Activated naive CD4-positive, alpha-beta T cell treated with anti-CD3 and anti-CD28 coated beads for 36 hours (primary cell): Measurements from ENCODE around the gene TEX10. TPM values are rescaled to one million over a fixed set of nuclear protein-coding genes. Genes with fewer than 3 reads are reported as not detected.

Experiments used
- CTCF ChIA-PET: fragments of 350-600 bp; sonication (Branson Sonifier 250); formaldehyde crosslinking; loops from one replicate; lab custom pipeline; 2021; ENCODE audit warnings: antibody characterized with exemption; lab: Charles Lee
- DNase-seq: peaks from one replicate; pipeline ENCODE4 v3.0.0-alpha.2; 2020
- H3K27ac Mint-ChIP-seq: one replicate; pipeline ENCODE4 v1.8.0; 2021; ENCODE audit warnings: mild to moderate bottlenecking, mixed read lengths
- H3K27me3 Mint-ChIP-seq: one replicate; pipeline ENCODE4 v1.8.0; 2021; ENCODE audit warnings: low read depth, mixed read lengths
- H3K36me3 Mint-ChIP-seq: one replicate; pipeline ENCODE4 v1.8.0; 2021; ENCODE audit warnings: low read depth, mixed read lengths
- H3K4me1 Mint-ChIP-seq: one replicate; pipeline ENCODE4 v1.8.0; 2021; ENCODE audit warnings: low read depth, mixed read lengths
- H3K4me3 Mint-ChIP-seq: one replicate; pipeline ENCODE4 v1.8.0; 2021; ENCODE audit warnings: mild to moderate bottlenecking, moderate library complexity, mixed read lengths
- H3K9me3 Mint-ChIP-seq: one replicate; pipeline ENCODE4 v1.8.0; 2021; ENCODE audit warnings: mixed read lengths
- intact Hi-C: fragments of 100-400 bp; cut with micrococcal nuclease; formaldehyde crosslinking; loops from one replicate; pipeline ENCODE4 v1.15.1; 2023
- total RNA-seq, 2 experiments: library from RNA; stranded (reverse); gene quantifications; one replicate each; pipeline ENCODE4 v1.2.3, GENCODE V29; 2021

TEX10 gene
- total RNA-seq, 2 experiments from 2014 or later: 17.3 to 17.9 TPM

DNA sequence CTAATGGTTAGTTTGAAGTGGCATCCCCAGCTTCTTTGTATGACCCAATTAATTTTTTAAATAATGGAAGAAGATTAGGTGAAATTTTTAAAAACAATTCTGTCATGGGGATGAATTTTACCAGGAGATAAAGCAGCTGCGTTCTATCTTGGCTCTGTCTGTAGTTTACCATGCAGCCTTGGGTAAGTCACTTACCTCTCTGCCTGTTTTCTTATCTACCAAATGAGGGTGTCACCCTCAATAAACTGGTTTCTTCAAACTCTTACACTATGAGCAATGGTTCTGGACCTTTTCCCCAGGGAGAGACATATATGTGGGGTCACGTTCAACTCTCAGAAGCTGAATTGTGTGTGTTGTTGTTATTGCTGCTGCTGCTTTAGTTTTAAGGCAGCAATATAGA is 71.7 kb downstream of the TEX10 start:
- Mint-ChIP-seq H3K36me3 (peaks cover 50% of the 10 kb centered on the region), H3K4me1 (no peaks in the 10 kb centered on the region)
- CTCF ChIA-PET: interaction anchor here (0.9 kb wide), 1 partner anchor 8 kb away, joined by 3 read pairs; no protein-coding TSS in a partner anchor

DNA sequence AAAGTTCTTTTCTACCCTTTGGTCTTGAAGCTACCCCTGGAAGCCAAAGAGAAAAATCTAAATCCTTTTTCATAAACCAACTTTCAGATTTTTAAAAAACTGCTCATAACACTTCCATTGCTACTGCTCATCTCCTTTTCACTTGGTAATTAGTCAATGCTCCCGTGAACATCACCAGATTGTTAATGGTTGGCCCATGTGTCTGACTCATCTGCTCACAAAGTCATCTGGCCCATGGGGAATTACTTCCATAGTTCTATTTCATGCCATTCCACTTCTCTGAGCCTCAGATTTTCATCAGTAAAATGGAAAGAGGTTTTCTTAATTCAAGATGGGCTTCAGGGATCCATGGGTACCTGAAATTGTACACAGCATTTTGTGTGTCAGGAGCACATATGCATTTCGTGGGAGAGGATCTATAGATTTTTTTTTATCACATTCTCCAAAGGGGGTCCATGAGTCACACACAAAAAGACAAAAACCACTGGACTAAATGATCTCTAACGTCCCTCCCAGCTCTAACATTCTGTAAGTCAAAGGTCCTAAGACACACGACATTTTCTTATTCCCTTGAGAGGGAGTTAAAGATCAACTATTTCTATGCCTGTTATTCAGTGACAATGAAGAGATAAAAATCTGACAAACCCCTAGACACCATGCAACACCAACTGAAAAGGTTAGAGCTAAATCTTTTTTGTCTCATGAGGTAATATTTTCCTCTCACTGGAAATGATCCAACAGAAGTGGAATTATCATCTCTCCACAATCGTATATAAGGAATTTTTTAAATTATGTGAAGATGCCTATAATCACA is 75.4 kb downstream of the TEX10 start:
- Mint-ChIP-seq H3K4me3 (no peak overlapping the region), H3K27me3 (no peaks in the 10 kb centered on the region), H3K36me3 (peaks cover 35% of the 10 kb centered on the region), H3K9me3 (no peaks in the 10 kb centered on the region), H3K4me1 (no peaks in the 10 kb centered on the region), H3K27ac (no peak overlapping the region)
- no peak for DNase-seq
- intact Hi-C loops: no loop called here
- CTCF ChIA-PET: interaction anchor here (0.6 to 1.1 kb wide), 2 partner anchors 9 to 504 kb away, joined by 3 to 4 read pairs; no protein-coding TSS in a partner anchor

More for the DNA sequence above, 71.7 kb downstream of the TEX10 start:
- H3K27me3 Mint-ChIP-seq: no peaks in the 10 kb centered on the region
- H3K9me3 Mint-ChIP-seq: peaks cover 10% of the 10 kb centered on the region
- intact Hi-C loops: no loop called here
- no peak for DNase-seq
- no peak overlapping the region for H3K27ac Mint-ChIP-seq
- H3K4me3 Mint-ChIP-seq: no peak overlapping the region

DNA sequence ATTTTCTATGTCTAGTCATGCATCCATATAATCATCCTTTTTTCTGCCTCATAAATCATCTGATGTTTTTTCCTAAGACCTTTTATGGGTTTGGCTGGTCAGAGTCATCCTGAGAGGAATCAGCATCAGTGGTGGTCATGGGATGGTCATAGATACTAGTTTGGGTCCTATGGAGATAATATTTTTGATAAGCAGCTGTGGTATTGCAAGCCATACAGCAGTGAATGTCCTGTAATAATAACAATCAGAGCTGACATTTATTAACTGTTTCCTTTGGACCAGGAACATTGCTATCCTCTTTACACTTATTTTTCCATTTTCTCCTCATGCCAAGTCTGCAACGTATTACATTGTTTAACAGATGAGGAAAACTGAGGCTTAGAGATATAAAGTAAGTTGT is 83.1 kb downstream of the TEX10 start:
- CTCF ChIA-PET: no interaction called here
- Mint-ChIP-seq H3K4me1 (no peaks in the 10 kb centered on the region), H3K4me3 (no peak overlapping the region), H3K36me3 (peaks cover 22% of the 10 kb centered on the region), H3K9me3 (no peaks in the 10 kb centered on the region), H3K27me3 (no peaks in the 10 kb centered on the region), H3K27ac (no peak overlapping the region)
- intact Hi-C loops: no loop called here
- no peak for DNase-seq

DNA sequence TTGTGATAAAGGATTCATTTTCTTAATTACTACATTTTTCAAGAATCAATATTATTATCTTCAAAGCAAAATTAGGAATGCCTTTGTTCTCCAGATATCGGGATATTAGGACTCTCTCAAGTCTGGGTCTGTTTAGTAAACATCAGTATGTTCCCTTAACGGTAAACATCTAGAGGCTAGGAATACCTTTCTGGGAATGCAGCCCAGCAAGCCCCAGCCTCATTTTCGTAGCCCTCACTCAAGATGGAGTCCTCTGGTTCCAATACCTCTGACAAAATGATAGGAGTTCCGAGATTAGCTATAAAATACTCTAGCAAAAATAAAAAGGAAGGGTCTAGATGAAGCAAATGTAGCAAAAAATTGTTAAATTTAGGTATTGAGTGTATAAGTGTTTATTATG is 84.5 kb downstream of the TEX10 start:
- Mint-ChIP-seq H3K4me3 (no peak overlapping the region), H3K4me1 (no peaks in the 10 kb centered on the region), H3K36me3 (peaks cover 25% of the 10 kb centered on the region), H3K27ac (no peak overlapping the region), H3K27me3 (no peaks in the 10 kb centered on the region), H3K9me3 (no peaks in the 10 kb centered on the region)
- DNase-seq: no peak
- CTCF ChIA-PET: interaction anchor here (0.6 to 0.7 kb wide), 2 partner anchors 9 to 157 kb away, joined by 3 to 4 read pairs; no protein-coding TSS in a partner anchor
- intact Hi-C loops: no loop called here

DNA sequence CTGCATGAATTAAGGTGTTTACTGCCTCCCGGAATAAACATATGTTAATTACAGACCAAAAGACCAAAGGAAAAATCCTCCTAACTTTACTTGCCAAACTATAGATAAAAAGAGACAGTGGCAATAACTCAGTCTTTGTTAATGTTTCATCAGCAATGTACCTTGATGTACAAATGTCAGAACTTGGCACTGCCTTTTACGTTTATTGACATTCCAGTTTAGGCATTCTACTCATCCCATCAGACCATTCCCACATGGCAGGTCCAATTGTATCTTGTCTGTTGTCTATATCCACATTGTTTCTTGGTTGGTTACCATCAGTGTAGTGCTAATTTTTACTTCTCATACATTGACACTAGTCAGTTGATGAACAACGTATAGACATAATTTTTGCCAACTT is 85.5 kb downstream of the TEX10 start:
- Mint-ChIP-seq H3K36me3 (peaks cover 18% of the 10 kb centered on the region), H3K27ac (no peak overlapping the region), H3K27me3 (no peaks in the 10 kb centered on the region), H3K4me3 (no peak overlapping the region), H3K4me1 (no peaks in the 10 kb centered on the region), H3K9me3 (no peaks in the 10 kb centered on the region)
- CTCF ChIA-PET: no interaction called here
- no peak for DNase-seq
- intact Hi-C loops: no loop called here

Other genes starting within 250 kb of the TEX10 start
- gene MSANTD3, start 74.2 kb upstream of the TEX10 start, total RNA-seq: 10 to 100 TPM; 10.4 to 11.5 TPM
- gene TMEFF1, start 120.2 kb upstream of the TEX10 start, total RNA-seq: under 1 TPM; 0.26 to 0.27 TPM
- not detected for gene CAVIN4, start 225.1 kb upstream of the TEX10 start, total RNA-seq